Natural killer cell (primary cell): ENCODE data around the gene ACVR1C. TPM values are rescaled to one million over a fixed set of nuclear protein-coding genes. Genes with fewer than 3 reads are reported as not detected.

ENCODE experiments used
- ATAC-seq, 3 donors: fragments of 150-1000 bp in 2 of 3; fragments of 200-7000 bp in 1 of 3; cut with Tn5 transposase; 1 replicate in 1 of 3; 2 replicates in 2 of 3; pipeline ENCODE4 v1.10.0; 2021; ENCODE audit warnings: mild to moderate bottlenecking in 2 of 3, moderate library complexity in 2 of 3
- DNase-seq, 2 donors: peaks; one replicate each; pipeline versions ENCODE4 v3.0.0 to v3.0.0-alpha.2; 2013 to 2021; ENCODE audit warnings: mixed read lengths in 1 of 2
- H3K27ac ChIP-seq: one replicate; pipeline ENCODE4 v1.5.1; 2013; ENCODE audit warnings: mild to moderate bottlenecking, low read length
- H3K27me3 ChIP-seq: one replicate; pipeline ENCODE4 v1.6.1; 2013; ENCODE audit warnings: low read length; ENCODE audit not compliant: control insufficient read depth, insufficient read depth
- H3K36me3 ChIP-seq: one replicate; pipeline ENCODE4 v1.6.1; 2013; ENCODE audit warnings: low read length; ENCODE audit not compliant: control insufficient read depth, insufficient read depth
- H3K4me1 ChIP-seq: one replicate; pipeline ENCODE4 v1.6.1; 2013; ENCODE audit warnings: low read length; ENCODE audit not compliant: control insufficient read depth, insufficient read depth
- H3K4me3 ChIP-seq: one replicate; pipeline ENCODE4 v1.5.1; 2013; ENCODE audit warnings: low read length
- H3K9me3 ChIP-seq: one replicate; pipeline ENCODE4 v1.6.1; 2013; ENCODE audit warnings: low read length; ENCODE audit not compliant: control insufficient read depth, insufficient read depth
- H3K27ac Mint-ChIP-seq, 2 donors: one replicate each; pipeline ENCODE4 v1.8.0; 2022; ENCODE audit warnings: mild to moderate bottlenecking in 2 of 2, mixed read lengths in 2 of 2, moderate library complexity in 1 of 2
- H3K27me3 Mint-ChIP-seq, 2 donors: one replicate each; pipeline ENCODE4 v1.8.0; 2022; ENCODE audit warnings: low read depth in 2 of 2, mixed read lengths in 2 of 2
- H3K36me3 Mint-ChIP-seq: one replicate; pipeline ENCODE4 v1.8.0; 2022; ENCODE audit warnings: mixed read lengths
- H3K4me1 Mint-ChIP-seq, 2 donors: one replicate each; pipeline ENCODE4 v1.8.0; 2022; ENCODE audit warnings: mixed read lengths in 2 of 2
- H3K4me3 Mint-ChIP-seq: one replicate; pipeline ENCODE4 v1.8.0; 2022; ENCODE audit warnings: mild to moderate bottlenecking, moderate library complexity, mixed read lengths
- H3K9me3 Mint-ChIP-seq, 2 donors: one replicate each; pipeline ENCODE4 v1.8.0; 2022; ENCODE audit warnings: mixed read lengths in 2 of 2
- CTCF ChIP-seq: fragments of 200-600 bp; IDR thresholded peaks from one replicate; pipeline ENCODE4 v1.8.0; 2022; ENCODE audit warnings: antibody characterized with exemption
- WGBS: methylation state at CpG from one replicate; pipeline ENCODE4 v1.1.7; 2013; ENCODE audit warnings: missing lambda C conversion rate; ENCODE audit not compliant: insufficient coverage; 5-methylcytosine and 5-hydroxymethylcytosine counted together
- intact Hi-C: fragments of 100-400 bp; cut with micrococcal nuclease; formaldehyde crosslinking; loops from one replicate; pipeline ENCODE4 v1.14.2; 2022
- total RNA-seq, 4 donors: library from RNA; stranded (reverse); fragments of 120-200 nt in 1 of 4; gene quantifications; one replicate each; pipeline versions ENCODE4 v1.2.3 to v1.2.4, GENCODE V29; 2013 to 2022

The ACVR1C gene
- total RNA-seq, 3 donors from 2014 or later (not counting 1 experiment from before 2014, with no cell fraction given) = 0.05 to 0.45 (median 0.19) TPM

- no peak overlapping the region for H3K4me3 ChIP-seq
- peaks cover 8% of the 10 kb centered on the region for H3K36me3 Mint-ChIP-seq
Observed at GRCh38 chr2:157606534-157606933, 22.1 kb downstream of the ACVR1C start.

GRCh38 chr2:157603198-157603597 is 25.5 kb downstream of the ACVR1C start:
- ATAC-seq (no peak), DNase-seq (no peak)
- H3K27ac Mint-ChIP-seq = no peak overlapping the region
- H3K27me3 ChIP-seq = peaks cover 2% of the 10 kb centered on the region
- no peaks in the 10 kb centered on the region for H3K36me3 Mint-ChIP-seq
- H3K36me3 ChIP-seq = no peaks in the 10 kb centered on the region
- no peaks in the 10 kb centered on the region for H3K9me3 ChIP-seq
- H3K27me3 Mint-ChIP-seq = peaks cover 19 to 44% of the 10 kb centered on the region in 2 donors
- intact Hi-C loops = no loop called here
- no peaks in the 10 kb centered on the region for H3K9me3 Mint-ChIP-seq
- H3K4me3 Mint-ChIP-seq = no peak overlapping the region
- no peak overlapping the region for H3K4me3 ChIP-seq
- 88% methylated on average over 1 of the region's 1 CpG for WGBS
- no peak overlapping the region for H3K27ac ChIP-seq
- no peaks in the 10 kb centered on the region for H3K4me1 Mint-ChIP-seq
- no peak for TF ChIP-seq CTCF
- no peaks in the 10 kb centered on the region for H3K4me1 ChIP-seq

More at GRCh38 chr2:157606534-157606933, 22.1 kb downstream of the ACVR1C start:
- H3K27ac Mint-ChIP-seq = no peak overlapping the region
- H3K4me3 Mint-ChIP-seq = no peak overlapping the region
- Histone ChIP-seq H3K36me3 (no peaks in the 10 kb centered on the region), H3K9me3 (peaks cover 4% of the 10 kb centered on the region), H3K4me1 (no peaks in the 10 kb centered on the region), H3K27me3 (peaks cover 4% of the 10 kb centered on the region), H3K27ac (no peak overlapping the region)
- TF ChIP-seq CTCF = no peak
- no peaks in the 10 kb centered on the region for H3K4me1 Mint-ChIP-seq
- intact Hi-C loops = no loop called here
- DNase-seq = no peak
- ATAC-seq = no peak
- H3K27me3 Mint-ChIP-seq = peaks cover 27 to 48% of the 10 kb centered on the region in 2 donors
- H3K9me3 Mint-ChIP-seq = peaks cover 0 to 2% of the 10 kb centered on the region in 2 donors

- intact Hi-C loops = no loop called here
- Histone ChIP-seq H3K27me3 (peaks cover 10% of the 10 kb centered on the region), H3K4me3 (no peak overlapping the region), H3K36me3 (no peaks in the 10 kb centered on the region), H3K9me3 (no peaks in the 10 kb centered on the region), H3K27ac (no peak overlapping the region), H3K4me1 (peaks cover 5% of the 10 kb centered on the region)
- DNase-seq = no peak
- TF ChIP-seq CTCF = no peak
- no peaks in the 10 kb centered on the region for H3K4me1 Mint-ChIP-seq
- no peak overlapping the region for H3K4me3 Mint-ChIP-seq
- no peaks in the 10 kb centered on the region for H3K9me3 Mint-ChIP-seq
- ATAC-seq = no peak
- 38% methylated on average over 1 of the region's 4 CpGs for WGBS
- peaks cover 25 to 37% of the 10 kb centered on the region in 2 donors for H3K27me3 Mint-ChIP-seq
- no peak overlapping the region for H3K27ac Mint-ChIP-seq
- H3K36me3 Mint-ChIP-seq = no peaks in the 10 kb centered on the region
Observed at GRCh38 chr2:157601807-157602206, 26.9 kb downstream of the ACVR1C start.

- Mint-ChIP-seq H3K4me3 (peak overlapping the region; percentile 13), H3K36me3 (no peaks in the 10 kb centered on the region), H3K27me3 (peaks cover 35 to 51% of the 10 kb centered on the region in 2 donors), H3K27ac (no peak overlapping the region), H3K9me3 (no peaks in the 10 kb centered on the region), H3K4me1 (peaks cover 0 to 5% of the 10 kb centered on the region in 2 donors)
- peak; percentile 64 to 78 (median 72) for ATAC-seq
- no peak overlapping the region for H3K27ac ChIP-seq
- DNase-seq = peak; percentile 27 to 70
- peaks cover 5% of the 10 kb centered on the region for H3K4me1 ChIP-seq
- no peaks in the 10 kb centered on the region for H3K9me3 ChIP-seq
- TF ChIP-seq CTCF = peak; percentile 58
- H3K36me3 ChIP-seq = no peaks in the 10 kb centered on the region
- H3K27me3 ChIP-seq = peaks cover 12% of the 10 kb centered on the region
- intact Hi-C loops = loop anchor here (1.0 kb wide), 2 partner anchors 100 to 270 kb away; no protein-coding TSS in a partner anchor
- H3K4me3 ChIP-seq = no peak overlapping the region
- WGBS = 32% methylated on average over 45 of the region's 45 CpGs
Observed at GRCh38 chr2:157596992-157597681, 31.5 kb downstream of the ACVR1C start.
